AG09309 (cell line): ENCODE results near the gene MSH3.

Source experiments
- DNase-seq: peaks from one replicate; pipeline ENCODE4 v3.0.0-alpha.2; 2010; ENCODE audit warnings: low read depth
- H3K4me3 ChIP-seq: 2 replicates; pipeline ENCODE4 v1.5.1; 2011; ENCODE audit warnings: mild to moderate bottlenecking, low read depth, low read length, moderate library complexity; ENCODE audit not compliant: control insufficient read depth
- CTCF ChIP-seq: IDR thresholded peaks from 2 replicates; pipeline ENCODE4 v1.5.1; 2011; ENCODE audit warnings: mild to moderate bottlenecking, low read depth, low read length, inconsistent platforms; ENCODE audit not compliant: insufficient read depth, control insufficient read depth; ENCODE audit errors: missing control alignments

The MSH3 gene

GRCh38 chr5:80853413-80853812 lies 199.0 kb downstream of the MSH3 start:
- no peak overlapping the region for H3K4me3 ChIP-seq
- no peak for TF ChIP-seq CTCF
- DNase-seq = no peak

- H3K4me3 ChIP-seq = no peak overlapping the region
- no peak for TF ChIP-seq CTCF
- no peak for DNase-seq
These were observed 200.1 kb downstream of the MSH3 start for GRCh38 chr5:80854583-80854982.

GRCh38 chr5:80860924-80861613 lies 206.6 kb downstream of the MSH3 start:
- peak; percentile 71 for DNase-seq
- no peak for TF ChIP-seq CTCF
- no peak overlapping the region for H3K4me3 ChIP-seq

- H3K4me3 ChIP-seq = no peak overlapping the region
- no peak for DNase-seq
- TF ChIP-seq CTCF = no peak
These were observed 209.3 kb downstream of the MSH3 start for GRCh38 chr5:80863708-80864107.

GRCh38 chr5:80864109-80864508 lies 209.7 kb downstream of the MSH3 start:
- no peak for DNase-seq
- no peak for TF ChIP-seq CTCF
- H3K4me3 ChIP-seq = no peak overlapping the region

GRCh38 chr5:80864706-80865435 lies 210.4 kb downstream of the MSH3 start:
- no peak for TF ChIP-seq CTCF
- no peak for DNase-seq
- H3K4me3 ChIP-seq = no peak overlapping the region
